Loucy (cell line): ENCODE data around the gene NAPSA.

ENCODE experiments used
- EZH2phosphoT487 ChIP-seq: fragments of 200-600 bp; IDR thresholded peaks from 2 replicates; pipeline ENCODE4 v1.6.1; 2018; ENCODE audit warnings: antibody characterized with exemption, mild to moderate bottlenecking, moderate library complexity, borderline replicate concordance
- TF ChIP-seq, protein P1 (sequence below): fragments of 200-600 bp; sonication (generic); conservative IDR thresholded peaks from 2 replicates; pipeline ENCODE4 v1.5.1; 2014; ENCODE audit warnings: mild to moderate bottlenecking, antibody characterized with exemption, low read length

GRCh38 chr19:50371914-50372475 lies 6.6 kb upstream of the NAPSA start:
- TF ChIP-seq, protein P1, sequence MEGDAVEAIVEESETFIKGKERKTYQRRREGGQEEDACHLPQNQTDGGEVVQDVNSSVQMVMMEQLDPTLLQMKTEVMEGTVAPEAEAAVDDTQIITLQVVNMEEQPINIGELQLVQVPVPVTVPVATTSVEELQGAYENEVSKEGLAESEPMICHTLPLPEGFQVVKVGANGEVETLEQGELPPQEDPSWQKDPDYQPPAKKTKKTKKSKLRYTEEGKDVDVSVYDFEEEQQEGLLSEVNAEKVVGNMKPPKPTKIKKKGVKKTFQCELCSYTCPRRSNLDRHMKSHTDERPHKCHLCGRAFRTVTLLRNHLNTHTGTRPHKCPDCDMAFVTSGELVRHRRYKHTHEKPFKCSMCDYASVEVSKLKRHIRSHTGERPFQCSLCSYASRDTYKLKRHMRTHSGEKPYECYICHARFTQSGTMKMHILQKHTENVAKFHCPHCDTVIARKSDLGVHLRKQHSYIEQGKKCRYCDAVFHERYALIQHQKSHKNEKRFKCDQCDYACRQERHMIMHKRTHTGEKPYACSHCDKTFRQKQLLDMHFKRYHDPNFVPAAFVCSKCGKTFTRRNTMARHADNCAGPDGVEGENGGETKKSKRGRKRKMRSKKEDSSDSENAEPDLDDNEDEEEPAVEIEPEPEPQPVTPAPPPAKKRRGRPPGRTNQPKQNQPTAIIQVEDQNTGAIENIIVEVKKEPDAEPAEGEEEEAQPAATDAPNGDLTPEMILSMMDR, result no peak
- TF ChIP-seq EZH2phosphoT487, result no peak
